ENCODE measurements around the gene TSSK3.

- TF ChIP-seq ZNF384 (IDR thresholded peaks at IDR 0.05; ENCODE audit: low read depth, low read length) (no peak), MAX (CRISPR knock-in tag; IDR thresholded peaks at IDR 0.05) (no peak), REST (IDR thresholded peaks at IDR 0.05; ENCODE audit: borderline replicate concordance) (no peak), REST (CRISPR knock-in tag; IDR thresholded peaks at IDR 0.05; ENCODE audit: low read depth) (no peak), TSHZ1 (CRISPR knock-in tag; IDR thresholded peaks at IDR 0.05) (no peak), CTCF (IDR thresholded peaks at IDR 0.05 in 2 of 3, conservative IDR thresholded peaks at IDR 0.05 in 1 of 3; ENCODE audit: insufficient read depth in 2 of 3, low read depth in 1 of 3, low read length in 3 of 3) (no peak), HDGF (IDR thresholded peaks at IDR 0.05) (no peak), FOXK1 (CRISPR knock-in tag; IDR thresholded peaks at IDR 0.05; ENCODE audit: borderline replicate concordance) (no peak), EP300 (IDR thresholded peaks at IDR 0.05; ENCODE audit: low read length) (no peak), PATZ1 (CRISPR knock-in tag; IDR thresholded peaks at IDR 0.05; ENCODE audit: borderline replicate concordance) (no peak)
Observed at GRCh38 chr1:32362474-32363313, at the start of gene TSSK3, which contains the start of gene FAM229A.
